GM10248 (cell line): ENCODE data around the gene IL20.

Source experiments
- CTCF ChIA-PET: fragments of 300-600 bp; sonication (Branson Sonifier 250); formaldehyde crosslinking; extraction: SDS; loops from one replicate; lab custom pipeline; 2021; ENCODE audit warnings: antibody characterized with exemption; lab: Yijun Ruan, JAX
- POLR2A ChIA-PET: fragments of 350-650 bp; sonication (Branson Sonifier 250); formaldehyde crosslinking; extraction: SDS; loops from one replicate; lab custom pipeline; 2020; ENCODE audit warnings: antibody characterized with exemption; lab: Yijun Ruan, JAX
- DNase-seq: peaks from one replicate; pipeline ENCODE4 v3.0.0; 2012; ENCODE audit errors: extremely low spot score
- TF ChIP-seq, protein P1 (sequence below): IDR thresholded peaks from 2 replicates; pipeline ENCODE4 v1.5.1; 2012; ENCODE audit warnings: mild to moderate bottlenecking, low read depth; ENCODE audit errors: extremely low read depth, missing control alignments, control extremely low read depth

The IL20 gene

DNA sequence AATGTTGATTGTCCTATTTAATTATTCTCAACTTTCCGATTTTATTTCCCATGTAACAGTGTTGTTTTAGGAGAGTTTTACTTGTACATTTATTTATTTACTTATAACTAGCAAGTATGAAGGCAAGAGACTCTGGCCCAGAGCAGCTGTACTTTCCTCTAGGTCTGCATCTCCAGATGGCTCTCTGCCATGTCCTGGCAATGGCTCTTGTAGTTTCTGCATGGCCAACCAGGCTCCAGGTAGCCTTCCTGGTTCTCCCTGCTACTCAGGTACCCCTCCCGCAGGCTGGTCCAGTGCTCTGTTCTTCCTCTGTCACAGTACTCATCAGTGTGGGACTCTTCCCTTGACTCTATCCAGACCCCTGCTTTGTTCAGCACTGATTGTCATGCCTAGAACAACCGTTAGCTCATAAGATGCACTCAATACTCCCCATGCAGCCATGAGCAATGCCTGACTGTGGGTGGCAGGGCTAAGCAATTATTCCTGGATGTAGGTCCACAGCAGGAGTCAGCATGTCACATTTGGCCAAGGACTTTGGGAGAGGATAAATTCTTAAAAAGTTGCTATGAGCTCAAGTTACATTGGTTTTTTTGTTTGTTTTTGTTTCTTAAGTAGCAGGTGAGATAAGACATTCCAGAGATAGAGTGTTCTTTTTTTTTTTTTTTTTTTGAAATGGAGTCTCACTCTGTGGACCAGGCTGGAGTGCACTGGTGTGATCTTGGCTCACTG, 10.9 kb upstream of the IL20 start:
- ChIA-PET CTCF (interaction anchor here (1.5 to 4.6 kb wide), 3 partner anchors 10 to 58 kb away, joined by 3 to 18 read pairs (median 15); partner anchors contain the start of gene IL20), POLR2A (no interaction called here)
- DNase-seq, result no peak
- TF ChIP-seq, protein P1, sequence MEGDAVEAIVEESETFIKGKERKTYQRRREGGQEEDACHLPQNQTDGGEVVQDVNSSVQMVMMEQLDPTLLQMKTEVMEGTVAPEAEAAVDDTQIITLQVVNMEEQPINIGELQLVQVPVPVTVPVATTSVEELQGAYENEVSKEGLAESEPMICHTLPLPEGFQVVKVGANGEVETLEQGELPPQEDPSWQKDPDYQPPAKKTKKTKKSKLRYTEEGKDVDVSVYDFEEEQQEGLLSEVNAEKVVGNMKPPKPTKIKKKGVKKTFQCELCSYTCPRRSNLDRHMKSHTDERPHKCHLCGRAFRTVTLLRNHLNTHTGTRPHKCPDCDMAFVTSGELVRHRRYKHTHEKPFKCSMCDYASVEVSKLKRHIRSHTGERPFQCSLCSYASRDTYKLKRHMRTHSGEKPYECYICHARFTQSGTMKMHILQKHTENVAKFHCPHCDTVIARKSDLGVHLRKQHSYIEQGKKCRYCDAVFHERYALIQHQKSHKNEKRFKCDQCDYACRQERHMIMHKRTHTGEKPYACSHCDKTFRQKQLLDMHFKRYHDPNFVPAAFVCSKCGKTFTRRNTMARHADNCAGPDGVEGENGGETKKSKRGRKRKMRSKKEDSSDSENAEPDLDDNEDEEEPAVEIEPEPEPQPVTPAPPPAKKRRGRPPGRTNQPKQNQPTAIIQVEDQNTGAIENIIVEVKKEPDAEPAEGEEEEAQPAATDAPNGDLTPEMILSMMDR, result no peak

DNA sequence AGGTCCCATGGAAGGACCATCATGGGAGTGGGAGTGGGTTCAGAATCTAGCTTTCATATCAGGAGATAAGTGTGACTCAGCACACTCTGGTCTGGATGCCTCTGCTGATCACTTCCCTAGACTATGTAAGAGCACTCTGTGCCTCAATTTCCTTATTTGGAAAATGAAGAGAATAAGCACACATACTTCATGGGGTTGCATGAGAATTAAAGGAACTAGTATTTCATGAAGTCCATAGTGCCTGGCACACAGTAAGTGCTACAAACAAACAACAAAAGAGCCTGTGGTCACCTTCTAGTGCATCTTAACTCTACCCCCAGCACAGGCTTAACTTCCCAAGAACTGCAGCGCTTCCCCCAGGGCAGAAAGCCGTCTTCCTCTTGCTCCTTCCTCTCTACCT, 9.6 kb upstream of the IL20 start:
- TF ChIP-seq, protein P1, result no peak
- no peak for DNase-seq
- ChIA-PET POLR2A (no interaction called here), CTCF (interaction anchor here (1.5 to 4.6 kb wide), 6 partner anchors 9 to 57 kb away, joined by 3 to 18 read pairs (median 6); partner anchors contain the start of gene IL20)

DNA sequence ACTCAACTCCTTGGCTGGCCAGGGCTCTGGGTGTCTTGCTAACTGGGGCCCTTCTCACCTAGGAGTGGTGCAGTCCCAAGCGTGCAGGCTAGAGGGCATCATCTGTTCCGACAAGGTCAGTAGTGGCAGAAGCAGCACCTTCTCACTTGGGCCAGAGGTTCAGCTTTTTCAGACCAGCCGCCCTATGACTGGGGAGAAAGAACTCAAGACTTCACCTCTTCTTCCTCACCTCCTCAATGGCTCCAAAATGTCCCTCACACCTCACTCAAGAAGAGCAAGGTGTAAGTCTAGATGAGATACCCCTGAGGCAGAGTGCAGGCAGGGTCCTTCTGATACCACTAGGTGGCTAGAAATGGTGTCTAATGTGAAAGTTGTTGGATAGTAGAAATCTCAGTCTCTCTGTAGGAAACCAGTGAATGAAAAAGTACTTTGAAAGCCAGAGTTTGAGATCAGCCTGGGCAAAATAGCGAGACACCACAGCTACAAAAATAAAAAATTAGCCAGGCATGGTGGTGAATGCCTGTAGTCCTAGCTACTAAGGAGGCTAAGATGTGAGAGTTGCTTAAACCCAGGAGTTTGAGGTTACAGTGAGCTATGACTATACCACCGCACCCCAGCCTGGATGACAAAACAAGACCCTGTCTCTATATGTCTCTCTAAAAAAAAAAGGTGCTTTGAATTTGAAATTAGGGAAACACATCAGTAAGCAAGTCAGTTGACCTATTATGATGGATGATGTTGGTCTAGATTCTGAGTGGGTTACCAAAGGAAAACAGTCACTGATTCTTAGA, 8.6 kb upstream of the IL20 start:
- TF ChIP-seq, protein P1, result no peak
- POLR2A ChIA-PET, result no interaction called here
- DNase-seq, result no peak
- CTCF ChIA-PET, result interaction anchor here (1.3 to 4.6 kb wide), 10 partner anchors 8 to 303 kb away, joined by 3 to 18 read pairs (median 5); partner anchors contain the start of gene IL20

DNA sequence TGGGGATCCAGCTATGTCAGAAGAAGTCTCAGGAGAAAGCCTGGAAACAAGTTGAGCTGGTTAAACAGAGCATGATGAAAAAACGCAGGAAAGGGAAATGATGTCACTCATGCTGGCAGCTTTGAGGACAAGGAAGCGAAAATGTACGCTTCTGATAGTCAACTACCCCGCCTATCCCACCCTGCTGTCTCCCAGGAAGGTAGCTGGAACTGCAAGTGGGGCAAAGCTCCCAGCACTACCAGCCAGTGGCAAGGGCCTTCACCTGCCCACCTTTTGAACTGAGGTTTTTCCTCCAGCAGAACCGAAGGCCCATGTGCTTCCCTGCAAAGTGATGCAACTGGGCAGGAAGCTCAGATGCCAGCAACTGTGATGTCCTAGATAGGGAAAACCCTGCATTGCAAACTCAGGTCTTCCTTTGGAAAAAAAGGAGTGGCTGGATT, 6.3 kb upstream of the IL20 start:
- DNase-seq, result no peak
- ChIA-PET CTCF (interaction anchor here (1.0 to 1.4 kb wide), 3 partner anchors 21 to 250 kb away, joined by 3 read pairs; no protein-coding TSS in a partner anchor), POLR2A (no interaction called here)
- TF ChIP-seq, protein P1, result no peak

DNA sequence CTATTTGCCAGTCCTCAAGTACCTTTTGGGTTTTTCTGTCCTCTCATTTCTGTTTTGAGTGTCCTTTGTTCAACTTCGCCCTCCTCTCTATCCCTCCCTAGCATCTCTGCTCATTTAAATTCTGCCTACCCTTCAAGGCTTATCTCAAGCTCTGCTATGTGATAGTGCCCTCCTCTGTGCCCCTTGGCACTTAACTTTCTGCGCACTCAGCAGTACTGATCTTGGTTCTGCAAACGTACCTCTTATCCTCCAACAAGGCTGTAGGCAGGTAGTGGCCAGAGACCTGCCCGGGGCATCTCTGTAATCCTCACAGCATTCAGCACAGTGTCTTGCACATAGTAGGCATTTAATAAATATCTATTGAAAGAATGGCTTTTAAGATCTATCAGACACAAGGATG, 5.3 kb upstream of the IL20 start:
- POLR2A ChIA-PET, result no interaction called here
- TF ChIP-seq, protein P1, result no peak
- DNase-seq, result no peak
- CTCF ChIA-PET, result interaction anchor here (1.1 to 1.9 kb wide), 3 partner anchors 19 to 134 kb away, joined by 4 read pairs; no protein-coding TSS in a partner anchor

DNA sequence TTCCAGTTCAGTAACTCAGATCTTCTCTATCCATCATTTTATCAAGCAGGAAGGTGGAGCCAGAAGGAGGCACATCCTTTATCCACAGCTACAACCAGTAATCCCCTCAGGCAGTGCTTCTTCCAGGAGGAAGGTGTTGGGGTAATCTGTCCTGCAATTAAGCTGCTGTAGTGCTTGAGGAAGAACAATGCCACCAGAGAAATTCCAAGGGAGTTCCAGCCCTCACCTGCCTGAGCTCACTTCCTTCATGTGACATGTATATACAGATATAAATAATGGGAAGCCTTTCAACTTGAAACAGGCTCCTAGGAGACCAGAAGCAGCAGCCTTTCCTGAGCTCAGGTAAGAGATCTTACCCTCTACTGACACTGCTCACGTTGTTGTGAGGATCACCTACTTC, 2.2 kb upstream of the IL20 start:
- ChIA-PET CTCF (interaction anchor here (0.6 to 8.4 kb wide), 6 partner anchors 9 to 241 kb away, joined by 3 to 65 read pairs (median 6); partner anchors contain the start of gene C4BPA), POLR2A (no interaction called here)
- DNase-seq, result no peak
- TF ChIP-seq, protein P1, result no peak
